ENCODE data around the gene TMEM131. TPM values are rescaled to one million over a fixed set of nuclear protein-coding genes. Genes with fewer than 3 reads are reported as not detected.
A peak's percentile ranks its signal among the peaks of the same experiment; 100 is the strongest.
"Not testable (repeated sequence)": the region's sequence is repeated elsewhere in the genome, so short reads cannot be mapped to it uniquely, and the experiment has no call there.

Gene TMEM131
- total and polyA plus RNA-seq, 11 donors: 9.3 to 38.3 (median 31.2) TPM

DNA sequence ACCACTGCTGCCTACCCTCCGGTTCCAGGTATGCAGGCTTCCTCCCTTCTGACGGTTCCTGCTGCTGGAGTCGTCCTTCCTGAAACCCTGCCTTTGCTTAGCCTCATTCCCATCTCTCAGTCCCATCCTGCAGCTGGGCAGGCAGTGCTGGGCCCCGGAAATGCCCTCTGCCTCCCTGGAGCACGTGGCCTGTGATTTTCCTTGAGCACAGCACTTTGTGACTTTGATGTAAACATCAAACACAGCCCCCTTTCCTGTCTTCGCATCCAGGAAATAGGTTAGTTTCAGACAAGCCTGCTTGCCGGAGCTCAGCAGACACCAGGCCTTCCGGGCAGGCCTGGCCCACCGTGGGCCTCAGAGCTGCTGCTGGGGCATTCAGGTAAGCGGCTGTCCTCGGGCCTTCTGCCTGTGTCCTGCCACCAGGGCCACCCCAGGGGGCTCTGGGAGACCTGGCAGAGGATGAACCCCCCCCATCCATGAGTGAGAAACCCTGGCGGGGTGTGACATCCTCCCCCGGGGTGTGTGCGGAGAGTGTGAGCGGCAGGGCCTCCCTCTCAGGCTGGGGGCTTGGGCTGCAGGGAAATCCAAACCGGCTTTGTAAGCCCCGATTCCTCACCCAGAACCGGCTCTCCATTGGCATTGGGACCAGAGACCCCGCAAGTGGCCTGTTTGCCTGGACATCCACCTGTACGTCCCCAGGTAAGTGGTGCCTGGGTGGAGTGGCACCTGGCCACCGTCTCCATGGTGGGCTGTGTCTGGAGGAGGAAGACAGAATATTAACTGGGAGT is 282.3 kb downstream of the TMEM131 start, which contains the start of gene ZAP70:
Gene ZAP70 (plus strand): TSS at position 281 of the 788 bp plus-strand sequence. CDS start 10,461 bp downstream, outside the sequence.
- no peaks in the 10 kb centered on the region for H3K27me3 ChIP-seq
- H3K9me3 ChIP-seq: no peaks in the 10 kb centered on the region
- TF ChIP-seq, protein P1, sequence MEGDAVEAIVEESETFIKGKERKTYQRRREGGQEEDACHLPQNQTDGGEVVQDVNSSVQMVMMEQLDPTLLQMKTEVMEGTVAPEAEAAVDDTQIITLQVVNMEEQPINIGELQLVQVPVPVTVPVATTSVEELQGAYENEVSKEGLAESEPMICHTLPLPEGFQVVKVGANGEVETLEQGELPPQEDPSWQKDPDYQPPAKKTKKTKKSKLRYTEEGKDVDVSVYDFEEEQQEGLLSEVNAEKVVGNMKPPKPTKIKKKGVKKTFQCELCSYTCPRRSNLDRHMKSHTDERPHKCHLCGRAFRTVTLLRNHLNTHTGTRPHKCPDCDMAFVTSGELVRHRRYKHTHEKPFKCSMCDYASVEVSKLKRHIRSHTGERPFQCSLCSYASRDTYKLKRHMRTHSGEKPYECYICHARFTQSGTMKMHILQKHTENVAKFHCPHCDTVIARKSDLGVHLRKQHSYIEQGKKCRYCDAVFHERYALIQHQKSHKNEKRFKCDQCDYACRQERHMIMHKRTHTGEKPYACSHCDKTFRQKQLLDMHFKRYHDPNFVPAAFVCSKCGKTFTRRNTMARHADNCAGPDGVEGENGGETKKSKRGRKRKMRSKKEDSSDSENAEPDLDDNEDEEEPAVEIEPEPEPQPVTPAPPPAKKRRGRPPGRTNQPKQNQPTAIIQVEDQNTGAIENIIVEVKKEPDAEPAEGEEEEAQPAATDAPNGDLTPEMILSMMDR (IDR thresholded peaks at IDR 0.05): no peak
- TF ChIP-seq POLR2A (IDR thresholded peaks at IDR 0.05): no peak
- peak within 1 kb of the TSS in 1 of 12 donors; percentile 52 for H3K4me3 ChIP-seq
- ATAC-seq (no peak), DNase-seq (peak in 2 of 5 donors; percentile 23 to 63)
- intact Hi-C loops (cut with DNase I): loop anchor here in 3 of 10 donors (5.0 kb wide), 2 partner anchors 34 to 674 kb away; no protein-coding TSS in a partner anchor
- WGBS, 4 donors: 69 to 88% (median 75%) methylated on average over 11 to 21 of the region's 21 CpGs
- no peaks in the 10 kb centered on the region for H3K36me3 ChIP-seq
- H3K4me1 ChIP-seq: peaks cover 0 to 9% (median 0%) of the 10 kb centered on the region in 12 donors
- peak within 1 kb of the TSS in 1 of 12 donors; percentile 79 for H3K27ac ChIP-seq

DNA sequence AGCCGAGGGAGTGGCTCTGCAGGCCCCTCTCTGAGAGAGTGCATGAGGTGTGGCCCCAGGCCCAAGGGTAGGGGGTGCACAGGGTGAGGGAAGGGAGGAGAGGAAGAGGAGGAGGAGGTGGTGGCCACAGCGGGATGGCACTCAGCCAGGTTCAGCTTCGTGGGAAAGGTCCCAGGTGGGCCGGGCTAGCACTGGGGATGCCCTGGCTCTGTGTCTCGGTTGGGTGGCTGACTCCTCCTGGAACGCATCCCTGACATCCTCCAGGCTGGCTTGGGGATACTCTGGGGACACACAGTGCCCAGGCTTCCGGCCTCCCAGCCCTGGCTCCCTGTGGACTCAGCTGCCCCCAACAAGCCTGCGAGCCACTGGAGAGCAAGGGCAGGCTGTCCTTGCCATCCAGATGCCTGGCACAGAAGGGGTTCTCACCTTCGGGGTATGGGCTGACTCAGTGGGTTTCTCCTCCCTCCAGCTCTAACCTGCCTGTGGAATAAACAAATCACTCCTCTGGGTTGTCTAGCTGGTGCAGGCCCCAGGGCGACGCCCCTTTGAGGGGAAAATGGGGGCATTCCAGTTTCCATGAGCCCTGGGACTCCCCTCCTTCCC is 283.0 kb downstream of the TMEM131 start:
- Histone ChIP-seq H3K4me3 (peak overlapping the region in 1 of 12 donors; percentile 52), H3K27me3 (no peaks in the 10 kb centered on the region), H3K9me3 (no peaks in the 10 kb centered on the region), H3K36me3 (no peaks in the 10 kb centered on the region), H3K27ac (peak overlapping the region in 1 of 12 donors; percentile 79), H3K4me1 (peaks cover 0 to 9% (median 0%) of the 10 kb centered on the region in 12 donors)
- WGBS, 4 donors: 55 to 68% (median 64%) methylated on average over 10 to 11 of the region's 11 CpGs
- intact Hi-C loops (cut with DNase I): loop anchor here in 3 of 10 donors (5.0 kb wide), 2 partner anchors 35 to 675 kb away; no protein-coding TSS in a partner anchor
- DNase-seq: peak in 1 of 5 donors; percentile 21
- no peak for TF ChIP-seq POLR2A (IDR thresholded peaks at IDR 0.05)
- TF ChIP-seq, protein P1 (IDR thresholded peaks at IDR 0.05): no peak
- ATAC-seq: no peak

DNA sequence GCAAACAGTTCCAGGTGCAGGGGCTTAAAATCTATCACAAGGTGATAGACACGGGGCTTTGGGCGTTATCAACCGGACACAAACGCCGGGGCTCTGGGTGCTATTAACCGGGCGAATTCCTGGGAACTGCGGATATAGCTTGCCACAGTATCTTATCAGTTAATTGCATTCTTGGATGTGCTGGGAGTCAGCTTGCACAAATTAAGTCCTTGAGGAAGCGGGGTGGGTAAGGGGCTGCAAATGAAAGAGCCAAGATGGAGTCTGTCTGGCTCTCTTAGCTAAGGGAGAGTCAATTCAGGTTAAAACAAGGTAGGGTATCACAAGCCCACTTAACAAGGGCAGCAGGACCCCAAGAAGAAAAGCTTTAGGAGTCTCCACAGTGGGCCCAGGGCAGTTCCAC is 283.6 kb downstream of the TMEM131 start:
- not testable (repeated sequence) for DNase-seq, H3K36me3 ChIP-seq, H3K4me1 ChIP-seq, H3K9me3 ChIP-seq, H3K27me3 ChIP-seq, ATAC-seq, H3K4me3 ChIP-seq
- H3K27ac ChIP-seq: peak overlapping the region in 1 of 12 donors; percentile 79
- WGBS, 4 donors: 63 to 84% (median 70%) methylated on average over 9 of the region's 9 CpGs
- intact Hi-C loops (cut with DNase I): loop anchor here in 3 of 10 donors (5.0 kb wide), 2 partner anchors 35 to 675 kb away; no protein-coding TSS in a partner anchor

DNA sequence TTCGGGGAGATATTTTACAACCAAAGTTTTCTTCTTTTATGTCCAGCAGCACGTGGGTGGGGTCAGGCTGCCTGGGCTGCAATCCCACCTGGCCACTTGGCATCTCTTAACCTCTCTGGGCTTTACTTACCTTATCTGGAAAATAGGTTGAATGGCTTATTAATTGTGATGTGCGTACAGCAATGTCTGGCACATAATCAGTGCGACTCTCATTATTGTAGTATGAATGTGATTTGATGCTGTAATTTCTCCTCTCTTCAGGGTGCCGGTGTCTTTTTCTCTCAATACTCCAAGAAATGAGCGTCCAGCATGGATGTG is 284.4 kb downstream of the TMEM131 start:
- H3K9me3 ChIP-seq: no peaks in the 10 kb centered on the region
- no peak overlapping the region for H3K27ac ChIP-seq
- H3K4me1 ChIP-seq: peaks cover 0 to 9% (median 0%) of the 10 kb centered on the region in 12 donors
- H3K27me3 ChIP-seq: no peaks in the 10 kb centered on the region
- H3K36me3 ChIP-seq: no peaks in the 10 kb centered on the region
- intact Hi-C loops (cut with DNase I): loop anchor here in 4 of 10 donors (2.0 to 5.0 kb wide), 3 partner anchors 35 to 676 kb away; no protein-coding TSS in a partner anchor
- DNase-seq (peak in 1 of 5 donors; percentile 4), ATAC-seq (no peak)
- TF ChIP-seq, protein P1 (IDR thresholded peaks at IDR 0.05): no peak
- TF ChIP-seq POLR2A (IDR thresholded peaks at IDR 0.05): no peak
- 89 to 93% (median 91%) methylated on average over 6 of the region's 6 CpGs for WGBS, 4 donors
- no peak overlapping the region for H3K4me3 ChIP-seq

Data from heart left ventricle (tissue), 16 donors.